Amniotic epithelial cell (primary cell): ENCODE results near the gene BIN2.
"Not testable (repeated sequence)": the region's sequence is repeated elsewhere in the genome, so short reads cannot be mapped to it uniquely, and the experiment has no call there.

Experiments used
- DNase-seq: peaks from one replicate; pipeline ENCODE4 v3.0.0-alpha.2; 2010; ENCODE audit warnings: low read depth

The BIN2 gene

DNA sequence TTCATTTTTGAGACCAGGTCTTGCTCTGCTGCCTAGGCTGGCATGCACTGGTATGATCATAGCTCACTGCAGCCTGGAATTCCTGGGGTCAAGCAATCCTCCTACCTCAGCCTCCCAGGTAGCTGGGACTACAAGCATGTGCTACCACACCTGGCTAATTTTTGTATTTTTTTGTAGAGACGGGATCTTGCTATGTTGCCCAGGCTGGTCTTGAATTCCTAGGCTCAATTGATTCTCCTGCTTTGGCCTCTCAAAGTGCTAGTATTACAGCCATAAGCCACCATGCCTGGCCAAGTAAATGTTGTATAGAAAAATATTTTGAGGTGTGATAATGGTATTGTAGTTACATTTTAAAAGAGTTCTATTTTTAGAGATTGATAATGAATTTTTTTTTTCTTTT, 12.6 kb downstream of the BIN2 start:
- DNase-seq = no peak

DNA sequence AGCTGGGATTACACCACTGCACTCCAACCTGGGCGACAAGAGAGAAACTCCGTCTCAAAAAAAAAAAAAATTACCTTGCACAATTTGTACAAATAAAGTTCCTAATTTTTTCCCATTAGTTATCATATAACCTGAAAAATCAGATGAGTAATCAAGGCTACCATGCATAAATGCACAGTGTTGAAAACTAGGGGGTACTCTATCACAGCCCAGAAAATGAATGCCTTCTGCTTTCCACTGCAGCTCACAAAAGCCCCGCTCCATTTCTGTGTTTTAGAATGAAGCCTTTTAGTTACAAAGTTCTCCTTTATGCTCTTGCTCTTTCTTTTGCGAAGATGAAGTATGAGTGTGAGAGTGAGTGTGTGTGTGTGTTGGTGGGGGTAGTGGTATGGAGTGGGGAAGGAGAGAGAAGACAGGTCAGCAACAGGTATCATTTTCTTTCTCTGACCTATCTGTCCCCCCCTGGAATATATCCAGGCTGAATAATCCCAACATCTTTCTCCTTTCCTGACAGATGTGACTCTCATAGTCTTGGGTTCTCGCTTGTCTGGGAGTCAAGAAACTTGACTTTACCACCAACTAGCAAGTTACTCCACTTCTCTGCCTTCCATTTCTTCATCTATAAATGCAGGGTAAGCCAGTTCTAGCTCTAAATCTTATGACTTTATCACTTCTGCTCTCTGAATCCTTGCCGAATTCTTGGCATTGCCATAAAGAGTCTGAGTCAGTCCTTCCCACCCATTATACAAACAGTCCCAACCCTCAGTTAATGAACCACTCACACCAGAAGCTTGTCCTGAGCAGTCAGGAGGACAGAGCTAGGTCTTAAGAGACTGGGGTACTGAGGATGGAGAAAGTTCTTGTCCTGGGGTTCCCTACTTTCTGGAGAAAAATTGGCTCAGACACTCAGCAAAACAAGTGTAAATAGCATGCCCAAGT, 16.1 kb downstream of the BIN2 start:
- peak; percentile 77 for DNase-seq

DNA sequence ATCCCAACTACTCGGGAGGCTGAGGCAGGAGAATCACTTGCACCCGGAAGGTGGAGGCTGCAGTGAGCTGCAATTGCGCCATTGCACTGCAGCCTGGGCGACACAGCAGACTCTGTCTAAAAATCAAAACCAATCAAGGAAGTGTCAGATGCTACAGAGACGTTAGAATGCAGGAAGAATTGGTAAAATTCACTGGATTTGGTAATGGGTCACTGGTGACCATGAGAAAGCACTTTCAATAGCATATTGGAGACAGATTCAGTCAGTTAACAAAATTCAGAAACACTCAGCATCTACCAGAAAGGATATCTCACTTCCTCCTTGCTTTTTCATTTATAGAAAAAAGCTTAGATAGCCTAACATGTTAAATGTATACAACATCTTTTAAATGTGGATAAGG, 17.5 kb downstream of the BIN2 start:
- DNase-seq = no peak

DNA sequence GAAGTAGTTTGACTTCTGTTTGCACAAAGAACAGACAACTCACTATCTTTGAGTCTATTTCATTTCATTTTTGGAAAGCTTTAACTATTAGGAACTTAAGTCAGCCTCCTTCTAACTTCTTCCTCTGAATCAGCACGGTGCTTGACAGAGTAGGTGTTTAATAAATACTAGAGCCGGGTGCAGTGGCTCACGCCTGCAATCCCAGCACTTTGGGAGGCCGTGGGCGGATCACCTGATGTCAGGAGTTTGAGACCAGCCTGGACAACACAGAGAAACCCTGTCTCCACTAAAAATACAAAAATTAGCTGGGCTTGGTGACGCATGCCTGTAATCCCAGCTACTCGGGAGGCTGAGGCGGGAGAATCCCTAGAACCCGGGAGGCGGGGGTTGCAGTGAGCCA, 23.2 kb downstream of the BIN2 start:
- not testable (repeated sequence) for DNase-seq

DNA sequence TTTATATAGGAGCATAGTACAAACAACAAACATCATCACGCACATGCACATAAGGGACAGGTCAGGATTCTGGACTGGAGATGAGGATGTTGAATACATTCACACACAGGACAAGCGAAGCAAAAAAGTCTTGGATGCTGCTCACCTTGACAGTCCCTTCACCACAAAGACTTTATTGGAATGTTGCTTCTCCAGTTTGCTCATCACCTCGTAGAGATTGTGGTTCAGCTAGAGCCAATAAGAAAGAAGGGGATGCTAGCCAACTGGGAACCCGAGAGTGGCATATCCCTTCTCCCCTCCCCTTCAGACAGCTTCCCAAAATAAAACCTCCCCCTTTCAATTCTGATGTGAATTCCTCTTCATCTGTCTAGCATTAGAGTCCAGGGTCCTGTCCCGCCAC, 28.3 kb downstream of the BIN2 start:
- DNase-seq = no peak

DNA sequence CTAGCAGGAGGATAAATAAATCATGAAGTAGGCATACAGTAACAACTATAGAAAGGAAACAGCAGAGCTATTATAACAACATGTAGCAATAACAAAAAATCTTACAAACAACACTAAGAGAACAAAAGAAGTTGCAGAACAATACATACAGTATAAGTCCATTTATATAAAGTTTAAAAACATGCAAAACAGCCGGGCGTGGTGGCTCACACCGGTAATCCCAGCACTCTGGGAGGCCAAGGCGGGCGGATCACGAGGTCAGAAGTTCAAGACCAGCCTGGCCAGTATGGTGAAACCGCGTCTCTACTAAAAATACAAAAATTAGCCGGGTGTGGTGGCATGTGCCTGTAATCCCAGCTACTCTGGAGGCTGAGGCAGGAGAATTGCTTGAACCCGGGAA, 29.9 kb downstream of the BIN2 start:
- DNase-seq = not testable (repeated sequence)

DNA sequence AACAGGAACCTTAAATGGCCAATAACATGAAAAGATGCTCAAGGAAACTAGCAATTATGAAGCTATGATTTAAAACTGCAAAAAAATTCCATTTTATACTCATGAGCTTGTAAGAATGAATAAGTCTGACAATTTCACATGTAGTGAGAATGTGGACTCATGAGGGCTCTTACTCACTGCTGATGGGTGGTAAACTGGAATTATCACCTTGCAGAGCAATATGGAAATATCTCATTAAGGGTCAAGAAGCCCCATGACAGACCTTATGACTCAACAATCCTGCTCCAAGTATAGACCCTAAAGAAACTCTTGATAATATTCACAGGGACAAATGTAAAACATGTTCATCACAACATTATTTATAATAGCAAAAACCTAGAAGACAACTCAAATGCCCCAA, 30.3 kb downstream of the BIN2 start:
- DNase-seq = peak; percentile 16

DNA sequence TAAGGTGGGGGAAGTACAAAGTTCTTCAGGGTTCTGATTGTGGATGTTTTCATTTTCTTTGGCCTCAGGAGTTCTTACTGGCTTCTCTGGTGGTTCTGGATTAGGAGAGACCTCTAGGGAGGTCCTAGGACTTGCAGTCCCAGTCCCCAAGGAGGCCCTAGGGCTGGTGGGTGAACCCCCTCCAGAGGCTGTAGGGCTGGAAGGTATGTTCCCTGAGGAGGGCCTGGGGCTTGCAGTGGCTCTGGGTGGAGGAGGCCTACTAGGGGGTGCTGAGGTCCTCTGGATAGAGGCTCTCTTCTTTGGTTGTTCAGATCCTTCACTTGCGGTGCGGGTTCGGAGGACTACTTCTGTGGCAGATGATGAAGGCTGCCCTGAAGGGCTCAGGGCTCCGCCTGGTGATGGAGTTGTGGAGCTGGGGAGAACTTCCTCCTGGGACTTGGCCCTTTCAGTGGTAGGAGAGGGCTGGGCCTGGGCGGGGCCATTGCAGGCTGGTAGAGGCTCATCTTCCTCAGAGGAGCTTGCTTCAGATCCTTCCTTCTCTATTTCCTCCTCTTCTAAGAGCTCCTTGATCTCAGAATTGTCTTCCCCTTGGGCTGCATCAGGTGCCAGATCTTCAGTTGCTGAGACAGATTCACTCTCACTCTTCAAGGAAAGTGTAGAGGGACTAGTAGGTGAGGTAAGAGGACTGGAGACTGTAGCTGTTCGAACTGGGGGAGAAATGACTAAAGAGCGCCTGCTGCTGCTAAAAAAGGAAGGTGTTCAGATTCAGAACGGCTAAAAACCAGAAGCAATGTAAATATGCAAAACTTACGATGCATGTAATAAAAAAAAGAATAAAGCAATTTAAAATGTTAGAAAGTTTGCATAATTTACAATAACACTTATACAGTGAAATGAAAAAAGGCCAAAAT, 32.1 kb downstream of the BIN2 start:
- not testable (repeated sequence) for DNase-seq

DNA sequence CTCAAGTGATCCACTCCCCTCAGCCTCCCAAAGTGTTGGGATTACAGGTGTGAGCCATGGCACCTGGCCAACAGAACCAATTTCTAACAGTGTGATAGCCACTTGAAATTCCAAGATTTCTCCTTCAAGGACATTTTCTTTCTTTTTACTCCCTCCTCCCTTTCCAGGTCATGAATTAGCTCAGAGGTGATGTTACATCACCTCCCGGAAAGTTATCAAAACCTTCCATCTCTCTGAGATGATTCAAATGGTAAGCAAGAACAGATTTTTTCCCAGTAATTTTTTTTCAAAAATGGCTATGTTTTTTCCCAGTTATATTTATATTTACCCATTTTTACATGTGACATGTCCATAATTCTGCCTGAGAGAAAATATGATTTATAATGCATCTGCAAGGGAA, 38.1 kb downstream of the BIN2 start:
- DNase-seq = no peak

DNA sequence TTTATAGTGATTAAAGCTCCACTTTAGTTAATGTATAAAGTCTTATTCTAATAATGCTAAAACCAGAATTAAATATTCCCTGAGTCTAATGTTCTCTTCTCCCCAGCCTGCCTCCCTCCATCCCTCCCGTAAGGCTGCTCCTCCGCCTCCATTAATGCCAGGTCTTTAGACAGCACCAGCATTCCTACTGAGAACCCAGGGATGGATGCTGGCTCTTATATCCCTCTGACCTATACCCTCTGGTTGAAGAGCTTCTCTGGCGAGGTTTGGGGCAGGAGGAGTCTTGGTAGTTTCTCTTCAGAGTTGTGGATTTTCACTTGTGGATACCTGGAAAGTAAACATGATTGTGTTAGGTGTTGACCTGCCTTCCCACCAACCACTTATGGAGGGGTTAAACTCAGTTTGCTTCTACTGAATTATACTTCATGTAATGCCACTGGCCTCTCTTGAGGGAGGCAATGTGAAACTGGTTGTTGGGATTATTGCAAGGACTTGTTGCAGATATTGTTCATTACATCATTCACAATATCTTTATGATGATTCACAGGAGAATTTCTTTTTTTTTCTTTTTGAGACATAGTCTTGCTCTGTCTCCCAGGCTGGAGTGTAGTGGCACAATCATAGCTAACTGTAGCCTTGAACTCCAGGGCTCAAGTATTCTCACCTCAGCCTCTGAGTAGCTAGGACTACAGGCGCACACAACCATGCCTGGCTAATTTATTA, 42.6 kb downstream of the BIN2 start:
- DNase-seq = peak; percentile 82

DNA sequence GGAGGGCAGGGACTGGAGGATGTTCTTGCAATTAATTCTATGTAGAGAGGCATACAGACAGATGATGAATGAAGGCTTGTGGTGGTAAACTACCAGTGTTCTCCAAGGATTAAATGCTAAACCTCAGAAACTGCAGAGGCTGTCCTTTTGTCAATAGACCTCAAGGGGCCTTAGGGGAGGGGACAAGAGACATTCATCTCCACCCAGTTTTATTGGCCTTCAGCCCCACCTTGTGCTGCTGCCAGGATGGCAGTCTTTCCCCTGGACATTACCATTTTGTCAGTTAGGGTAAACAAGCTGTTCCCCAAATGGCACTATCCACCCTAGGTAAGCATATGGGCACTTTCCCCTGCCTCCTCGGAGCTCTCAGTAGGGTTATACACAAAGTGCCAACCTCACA, 48.9 kb downstream of the BIN2 start:
- no peak for DNase-seq

DNA sequence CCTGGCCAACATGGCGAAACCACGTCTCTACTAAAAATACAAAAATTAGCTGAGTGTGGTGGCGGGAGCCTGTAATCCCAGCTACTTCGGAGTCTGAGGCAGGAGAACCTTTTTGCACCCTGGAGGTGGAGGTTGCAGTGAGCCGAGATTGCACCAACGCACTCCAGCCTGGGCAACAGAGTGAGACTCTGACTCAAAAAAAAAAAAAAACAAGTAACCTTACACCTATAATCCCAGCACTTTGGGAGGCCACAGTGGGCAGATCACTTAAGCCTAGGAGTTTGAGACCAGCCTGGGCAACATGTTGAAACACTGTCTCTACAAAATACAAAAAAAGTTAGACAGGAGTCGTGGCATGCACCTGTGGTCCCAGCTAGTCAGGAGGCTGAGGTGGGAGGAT, 51.2 kb downstream of the BIN2 start:
- not testable (repeated sequence) for DNase-seq

DNA sequence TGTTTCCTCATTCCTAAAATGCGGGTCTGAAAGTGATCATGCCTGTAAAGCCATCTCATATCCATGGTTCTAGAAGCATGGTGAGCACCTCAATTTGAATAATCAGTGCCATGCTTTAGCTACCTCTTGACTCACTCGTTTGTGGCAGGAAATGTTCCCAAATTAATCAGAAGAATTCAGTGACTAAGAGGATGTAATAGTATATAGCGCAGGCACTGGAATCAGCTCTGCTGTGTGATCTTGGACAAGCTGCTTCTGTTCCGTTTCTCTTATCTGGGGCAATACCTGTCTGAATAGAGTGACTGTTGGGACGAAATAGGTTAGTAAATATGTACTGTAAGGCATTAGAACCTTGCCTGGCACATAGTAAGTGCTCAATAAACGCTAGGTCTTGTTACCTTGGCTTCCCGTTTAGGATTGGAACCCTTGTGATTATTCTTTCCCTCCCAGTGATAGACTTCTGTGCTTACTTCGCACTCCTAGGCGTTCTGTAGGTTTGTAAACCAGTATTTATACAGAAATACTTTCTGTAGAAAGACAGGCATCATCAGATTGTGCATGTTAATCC, 52.9 kb downstream of the BIN2 start:
- peak; percentile 73 for DNase-seq

DNA sequence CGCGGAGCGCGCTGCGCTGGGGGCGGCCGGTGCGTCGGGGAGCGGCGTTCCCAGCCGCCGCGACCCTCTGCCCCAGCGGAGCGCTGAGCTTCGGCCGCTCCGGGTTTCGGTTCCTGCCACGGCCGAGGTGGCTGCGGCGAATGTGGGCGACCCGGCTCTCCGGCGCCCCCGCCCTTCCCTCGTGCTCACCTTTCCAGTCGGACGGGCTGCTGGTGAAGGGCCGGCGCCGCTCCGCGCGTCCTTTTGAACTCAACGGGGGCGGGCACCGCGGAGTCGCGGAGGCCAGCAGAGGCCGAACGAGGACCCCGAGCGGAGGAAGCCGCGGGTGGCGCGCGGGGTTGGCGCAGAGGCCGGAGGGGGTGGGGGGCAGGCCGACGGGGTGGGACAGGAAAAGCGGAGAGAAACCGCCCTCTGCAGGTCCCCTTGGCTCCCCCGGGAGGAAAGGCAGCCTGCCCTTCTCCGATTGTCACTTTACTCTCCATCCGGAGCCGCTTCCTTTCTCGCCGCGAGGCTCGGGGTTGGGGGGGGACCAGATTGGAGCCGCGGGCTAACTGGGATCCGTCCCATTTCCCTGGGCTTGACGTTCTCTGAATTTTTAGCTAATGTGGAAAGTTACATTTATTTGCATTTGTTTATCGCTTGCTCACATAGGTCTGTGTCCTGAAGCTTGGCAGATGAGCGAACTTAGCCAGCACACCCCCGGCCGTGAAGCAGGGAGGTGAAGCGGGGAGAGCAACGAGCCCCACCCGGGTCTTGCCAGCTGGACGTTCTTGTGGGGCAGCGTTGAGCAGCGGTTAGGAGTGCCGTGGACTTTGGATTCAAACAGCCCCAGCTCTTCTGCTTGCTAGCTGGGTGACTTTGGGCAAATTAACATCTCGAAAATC, 53.7 kb downstream of the BIN2 start, which contains the start of gene SMAGP:
Gene SMAGP (minus strand): TSS at position 349 of the 884 bp plus-strand sequence. CDS start 1,137 bp downstream, outside the sequence.
- peak; percentile 14 for DNase-seq

DNA sequence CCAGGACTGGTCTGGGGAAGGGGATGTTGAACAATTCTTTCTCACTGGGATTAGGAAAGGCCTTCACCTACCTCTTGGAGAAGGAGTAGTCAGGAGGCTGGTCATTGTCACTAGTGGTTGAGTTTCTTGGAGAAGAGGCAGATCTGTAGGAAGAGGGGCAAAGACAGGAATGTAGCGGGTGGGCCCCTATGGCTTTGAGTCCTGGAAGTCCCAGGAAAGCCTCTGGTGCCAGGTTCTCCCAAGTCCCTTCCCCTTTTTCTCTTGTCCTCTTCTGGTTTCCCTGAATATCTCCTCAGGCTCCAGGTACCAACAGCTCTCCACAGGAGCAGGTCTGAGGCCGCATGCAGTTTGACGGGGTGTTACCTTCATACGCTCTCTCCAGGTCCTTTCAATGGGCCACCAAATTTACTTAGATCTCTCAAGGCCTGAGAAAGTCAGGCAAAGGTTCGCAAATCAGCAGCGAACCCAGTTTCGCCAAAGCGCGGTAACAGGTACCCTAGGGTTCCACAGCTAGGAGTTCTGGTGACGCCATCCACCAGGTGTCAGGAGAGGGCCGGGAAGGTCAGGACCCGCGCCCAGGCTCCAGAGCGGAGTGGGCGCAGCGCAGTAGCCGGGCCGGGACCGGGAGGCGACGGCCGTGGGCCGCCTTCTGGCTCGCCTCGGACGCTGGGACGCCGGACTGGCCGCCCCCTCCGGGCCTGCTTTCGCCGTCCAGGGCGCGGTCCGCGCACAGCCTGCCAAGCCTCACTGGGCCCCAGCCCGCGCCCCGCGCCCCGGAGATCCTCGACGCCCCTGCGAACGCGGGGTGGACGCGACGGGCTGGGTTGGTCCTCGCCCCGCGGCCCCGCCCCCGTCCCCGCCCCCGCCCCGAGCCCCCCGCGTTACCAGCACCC, 54.6 kb downstream of the BIN2 start:
- DNase-seq = peak; percentile 45

DNA sequence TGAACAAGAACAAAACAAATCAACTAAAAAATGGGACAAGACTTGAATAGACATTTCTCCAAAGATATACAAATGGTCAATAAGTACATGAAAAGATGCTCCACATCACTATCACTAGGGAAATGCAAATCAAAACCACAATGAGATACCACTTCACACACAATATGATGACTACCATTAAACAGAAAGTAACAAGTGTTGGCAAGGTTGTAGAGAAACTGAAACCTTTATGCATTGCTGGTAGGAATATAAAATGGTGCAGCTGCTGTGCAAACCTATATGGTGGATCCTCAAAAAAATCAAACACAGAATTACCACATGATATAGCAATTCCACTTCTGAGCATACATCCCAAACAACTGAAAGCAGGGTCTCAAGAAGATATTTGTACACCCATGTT, 59.0 kb downstream of the BIN2 start:
- no peak for DNase-seq

DNA sequence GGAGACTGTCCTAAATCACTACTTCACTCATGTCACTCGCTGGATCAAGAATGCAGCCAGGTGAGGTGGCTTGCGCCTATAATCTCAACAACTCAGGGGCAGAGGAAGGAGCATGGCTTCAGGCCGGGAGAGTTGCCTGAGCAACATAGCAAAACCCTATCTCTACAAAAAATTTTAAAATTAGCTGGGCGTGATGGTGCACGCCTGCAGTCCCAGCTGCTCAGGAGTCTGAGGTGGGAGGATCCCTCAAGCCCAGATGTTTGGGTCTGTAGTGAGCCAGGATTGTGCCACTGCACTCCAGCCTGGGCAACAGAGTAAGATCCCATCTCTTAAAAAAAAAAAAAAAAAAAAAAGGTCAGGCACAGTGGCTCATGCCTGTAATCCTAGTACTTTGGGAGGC, 59.7 kb downstream of the BIN2 start:
- no peak for DNase-seq

DNA sequence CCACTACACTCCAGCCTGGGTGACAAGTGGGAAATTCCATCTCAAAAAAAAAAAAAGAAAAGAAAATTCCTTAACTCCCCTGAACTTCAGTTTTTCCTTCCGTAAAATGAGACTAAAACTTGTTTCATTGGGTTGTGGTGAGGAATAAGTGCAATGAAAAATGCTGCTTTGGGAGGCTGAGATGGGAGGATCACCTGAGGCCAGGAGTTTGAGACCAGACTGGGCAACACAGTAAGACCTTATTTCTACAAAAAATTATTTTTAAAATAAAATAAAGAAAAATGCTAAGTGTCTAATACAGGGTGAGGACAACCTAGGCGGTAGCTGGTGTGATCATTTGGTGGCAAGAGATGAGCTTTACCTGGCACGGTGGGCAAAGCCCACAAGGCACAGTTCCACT, 60.6 kb downstream of the BIN2 start:
- no peak for DNase-seq

DNA sequence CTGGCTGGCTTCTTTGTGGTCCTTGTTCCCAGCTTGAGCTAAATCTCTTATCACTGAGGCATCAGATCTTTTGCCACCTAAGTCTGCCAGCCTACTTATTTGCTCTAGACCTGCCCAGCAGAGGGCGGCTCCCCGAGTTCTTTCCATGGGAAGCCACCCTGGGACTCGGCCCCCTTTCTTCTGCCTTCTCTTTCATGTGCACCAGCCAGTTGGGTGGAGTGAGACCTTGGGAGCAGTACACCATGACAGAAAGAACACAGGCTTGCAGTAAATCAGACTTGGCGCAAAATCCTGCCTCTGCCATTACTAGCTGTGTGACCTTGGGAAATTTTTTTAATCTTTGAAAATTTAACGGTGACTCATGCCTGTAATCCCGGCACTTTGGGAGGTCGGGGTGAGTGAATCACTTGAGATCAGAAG, 61.2 kb downstream of the BIN2 start:
- DNase-seq = peak; percentile 71

DNA sequence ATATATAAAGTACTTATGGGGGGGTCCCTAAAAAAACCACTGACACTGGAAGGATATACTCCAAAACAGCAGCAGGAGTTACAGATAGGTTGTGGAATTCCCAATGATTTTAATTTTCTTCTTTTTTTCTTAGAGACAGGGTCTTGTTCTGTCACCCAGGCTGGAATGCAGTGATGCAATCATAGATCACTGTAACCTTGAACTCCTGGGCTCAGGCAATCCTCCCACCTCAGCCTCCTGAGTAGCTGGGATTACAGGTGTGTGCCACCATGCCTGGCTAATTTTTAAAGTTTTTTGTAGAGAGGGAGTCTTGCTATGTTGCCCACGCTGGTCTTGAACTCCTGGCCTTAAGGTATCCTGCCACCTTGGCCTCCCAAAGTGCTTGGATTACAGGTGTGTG, 64.4 kb downstream of the BIN2 start:
- not testable (repeated sequence) for DNase-seq
